Heart right ventricle (tissue), 16 donors: ENCODE data around the gene TBXAS1. TPM values are rescaled to one million over a fixed set of nuclear protein-coding genes. Genes with fewer than 3 reads are reported as not detected.

Experiments used
- ATAC-seq, 8 donors: fragments of 200-7000 bp; cut with Tn5 transposase; one replicate each; pipeline ENCODE4 v1.9.1; 2020; ENCODE audit warnings: mild to moderate bottlenecking in 8 of 8, moderate library complexity in 8 of 8, moderate number of reproducible peaks in 1 of 8
- DNase-seq, 2 donors: peaks; one replicate each; pipeline ENCODE4 v3.0.0-alpha.2; 2020
- H3K27ac ChIP-seq, 10 donors: fragments of 200-600 bp; sonication (generic) in 2 of 10; one replicate each; pipeline versions ENCODE4 v1.5.0 to v1.8.0; 2020 to 2022; ENCODE audit warnings: mild to moderate bottlenecking in 3 of 10
- H3K27me3 ChIP-seq, 7 donors: fragments of 200-600 bp; one replicate each; pipeline ENCODE4 v1.8.0; 2021 to 2022; ENCODE audit warnings: mild to moderate bottlenecking in 2 of 7
- H3K36me3 ChIP-seq, 9 donors: fragments of 200-600 bp; sonication (generic) in 1 of 9; one replicate each; pipeline versions ENCODE4 v1.5.0 to v1.8.0; 2020 to 2022; ENCODE audit warnings: mild to moderate bottlenecking in 2 of 9
- H3K4me1 ChIP-seq, 9 donors: fragments of 200-600 bp; sonication (generic) in 1 of 9; one replicate each; pipeline versions ENCODE4 v1.5.0 to v1.8.0; 2020 to 2022; ENCODE audit warnings: mild to moderate bottlenecking in 4 of 9
- H3K4me3 ChIP-seq, 10 donors: fragments of 200-600 bp; sonication (generic) in 2 of 10; one replicate each; pipeline versions ENCODE4 v1.5.0 to v1.8.0; 2020 to 2022; ENCODE audit warnings: mild to moderate bottlenecking in 7 of 10, moderate library complexity in 2 of 10
- H3K9me3 ChIP-seq, 11 donors: fragments of 200-600 bp in 10 of 11; sonication (generic) in 2 of 11; one replicate each; pipeline versions ENCODE4 v1.5.0 to v1.8.0; 2013 to 2022; ENCODE audit warnings: mild to moderate bottlenecking in 2 of 11, control low read depth in 1 of 11, moderate library complexity in 1 of 11
- CTCF ChIP-seq, 9 donors: fragments of 200-600 bp; sonication (generic) in 2 of 9; IDR thresholded peaks; one replicate each; pipeline versions ENCODE4 v1.5.0 to v1.8.0; 2021 to 2022; ENCODE audit warnings: antibody characterized with exemption in 9 of 9, mild to moderate bottlenecking in 5 of 9, moderate library complexity in 1 of 9
- WGBS, 2 donors: extraction: QIAGEN DNeasy Blood & Tissue Kit; methylation state at CpG; one replicate each; pipeline ENCODE4 v1.1.7; 2013; ENCODE audit warnings: inconsistent platforms in 1 of 2; 5-methylcytosine and 5-hydroxymethylcytosine counted together
- intact Hi-C, 10 donors: fragments of 100-400 bp; cut with DNase I; formaldehyde crosslinking; loops; one replicate each; pipeline versions ENCODE4 v1.11.1 to v1.14.2; 2022
- polyA plus RNA-seq, 2 donors: library from polyadenylated mRNA; stranded (reverse); fragments of 200-250 nt; gene quantifications; one replicate each; pipeline ENCODE4 v1.2.3, GENCODE V29; 2013
- total RNA-seq, 10 donors: library from RNA; stranded (reverse); fragmentation: NEBNext Ultra II Directional in 3 of 10; extraction: Animal tissue kit (Norgen Biotek cat#: 25700) in 3 of 10; gene quantifications; one replicate each; pipeline versions ENCODE4 v1.2.1 to v1.2.4, GENCODE V29; 2021 to 2023
- donor health status: Arrhythmogenic right ventricular cardiomyopathy.
- donor health status: ischemic (EF 13 %, LVEDD 7.1; RV severe dilation, severe dysfunction).
- donor health status: healthy with polysubstance abuse.
- donor health status: DM: no; HTN: yes; CAD: no.
- donor health status: DM: no; HTN: no; CAD: no.
- donor health status: ischemic (EF 25% LVEDD 6.9; RV normal size, moderate dysfunction).
- donor health status: ischemic (EF 25% LVEDD 5.7; RV mildly dilated, moderate dysfunction).
- donor health status: healthy.
- donor health status: DM: yes; HTN: yes; CAD: no.
- donor health status: Ischemic cardiomyopathy.
- donor health status: ischemic (EF 35%, LVEDD 5.7; RV mildly dilated, moderate dysfunction).
- donor health status: nonischemic (EF 11% LVEDD 7.7; RV severe dilation, severe dysfunction).
- donor health status: DM: yes; HTN: yes; CAD: no.
- donor health status: PGD.
- donor health status: ischemic (EF 29% LVEDD 5.4; RV normal size, mild dysfunction).
- donor health status: nonischemic (EF 23%, LVEDD 6.1; RV moderate dilation, normal function).

The TBXAS1 gene
- total and polyA plus RNA-seq, 12 donors: 1.7 to 17.7 (median 3.7) TPM

GRCh38 chr7:140069298-140069949 lies 240.4 kb downstream of the TBXAS1 start:
- no peak for DNase-seq
- TF ChIP-seq CTCF (IDR thresholded peaks at IDR 0.05): no peak
- ATAC-seq: no peak
- Histone ChIP-seq H3K4me3 (no peak overlapping the region), H3K36me3 (no peaks in the 10 kb centered on the region), H3K4me1 (no peaks in the 10 kb centered on the region), H3K9me3 (peaks cover 0 to 49% (median 18%) of the 10 kb centered on the region in 11 donors), H3K27me3 (no peaks in the 10 kb centered on the region), H3K27ac (no peak overlapping the region)
- WGBS, 2 donors: 83 to 94% methylated on average over 4 of the region's 4 CpGs
- intact Hi-C loops: no loop called here

Other genes starting within 250 kb of the TBXAS1 start
- 100 to 1,000 TPM in 9 of 10 donors, 10 to 100 TPM in 1; 99.4 to 203 (median 136) TPM for gene HIPK2, start 51.3 kb upstream of the TBXAS1 start, total RNA-seq
- gene HIPK2, start 51.3 kb upstream of the TBXAS1 start, polyA plus RNA-seq: 10 to 100 TPM; 19.7 to 29.3 TPM
- gene PARP12, start 233.7 kb downstream of the TBXAS1 start, total RNA-seq: 10 to 100 TPM in 9 of 10 donors, 1 to 10 TPM in 1; 9.9 to 48.3 (median 13.1) TPM
- 10 to 100 TPM in 1 of 2 donors, 1 to 10 TPM in 1; 6.7 to 27.1 TPM for gene PARP12, start 233.7 kb downstream of the TBXAS1 start, polyA plus RNA-seq